ENCODE measurements around the gene SERPINA6. TPM values are rescaled to one million over a fixed set of nuclear protein-coding genes. Genes with fewer than 3 reads are reported as not detected.
"Not testable (repeated sequence)": the region's sequence is repeated elsewhere in the genome, so short reads cannot be mapped to it uniquely, and the experiment has no call there.

SERPINA6 gene, protein sequence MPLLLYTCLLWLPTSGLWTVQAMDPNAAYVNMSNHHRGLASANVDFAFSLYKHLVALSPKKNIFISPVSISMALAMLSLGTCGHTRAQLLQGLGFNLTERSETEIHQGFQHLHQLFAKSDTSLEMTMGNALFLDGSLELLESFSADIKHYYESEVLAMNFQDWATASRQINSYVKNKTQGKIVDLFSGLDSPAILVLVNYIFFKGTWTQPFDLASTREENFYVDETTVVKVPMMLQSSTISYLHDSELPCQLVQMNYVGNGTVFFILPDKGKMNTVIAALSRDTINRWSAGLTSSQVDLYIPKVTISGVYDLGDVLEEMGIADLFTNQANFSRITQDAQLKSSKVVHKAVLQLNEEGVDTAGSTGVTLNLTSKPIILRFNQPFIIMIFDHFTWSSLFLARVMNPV
- total RNA-seq (2022) (not detected in 2 replicates), Bru-seq, nascent RNA (not detected), BruChase-seq, experiment 1, labeled RNA remaining after a 6-hour chase (percentile 5 among the genes with signal in this experiment), BruChase-seq, experiment 2, labeled RNA remaining after a 2-hour chase (not detected)
- long read RNA-seq, result 0 reads

DNA sequence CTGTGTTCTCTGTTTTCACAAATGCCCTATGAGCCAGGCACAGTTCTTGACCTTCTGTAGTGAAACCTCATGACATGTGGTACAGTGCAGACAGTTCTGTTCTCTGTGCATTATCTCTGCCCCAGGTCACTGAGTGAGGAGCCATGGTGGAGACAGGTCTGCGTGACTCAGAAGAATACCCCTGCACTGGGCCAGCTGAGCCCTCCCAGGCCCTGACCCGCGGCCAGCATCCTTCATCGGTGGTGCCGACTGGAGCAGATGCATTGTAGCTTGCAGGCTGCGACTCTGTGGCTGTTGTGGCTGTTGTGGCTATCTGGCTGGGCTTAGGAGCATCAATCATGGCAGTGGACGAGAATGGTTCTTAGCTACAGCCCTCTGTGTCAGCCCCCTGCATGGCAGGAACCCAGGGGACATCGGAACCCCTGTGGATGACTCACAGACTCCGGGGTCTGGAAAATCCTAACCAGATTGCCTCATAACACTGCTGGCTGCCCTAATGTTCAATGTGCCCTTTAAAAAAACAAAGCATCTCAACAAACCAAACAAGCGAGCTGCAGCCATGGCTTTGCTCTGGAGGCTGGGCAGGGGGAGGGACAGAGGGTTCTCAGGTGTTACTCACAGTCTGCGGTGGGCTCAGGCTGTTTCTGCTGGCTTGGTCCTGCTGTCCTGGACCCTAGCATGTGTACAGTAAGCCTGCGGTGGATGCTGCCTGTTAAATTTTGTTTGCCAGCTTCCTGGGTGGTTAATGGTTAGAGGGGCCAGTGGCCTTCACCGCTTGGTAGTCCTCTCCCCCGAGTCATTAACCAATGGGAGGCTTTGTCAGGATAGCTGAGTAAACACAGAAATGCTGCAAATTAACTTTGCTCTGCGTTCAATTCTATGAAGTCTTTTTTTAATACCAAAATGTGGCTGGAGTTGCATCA is at the start of gene SERPINA6:
SERPINA6 (minus strand) TSS at position 689 of the 923 bp plus-strand sequence. CDS start 8,688 bp downstream, outside the sequence.
- Mint-ChIP-seq H3K27me3 (ENCODE audit: insufficient read depth, unreplicated experiment) (no peaks in the 10 kb centered on the region), H3K36me3 (ENCODE audit: insufficient read depth, unreplicated experiment) (no peaks in the 10 kb centered on the region), H3K9me3 (ENCODE audit: unreplicated experiment) (no peaks in the 10 kb centered on the region), H3K27ac (ENCODE audit: low read depth, unreplicated experiment) (no peak within 1 kb of the TSS), H3K4me1 (ENCODE audit: insufficient read depth, unreplicated experiment) (peaks cover 14% of the 10 kb centered on the region), H3K4me3 (ENCODE audit: unreplicated experiment) (no peak within 1 kb of the TSS)
- intact Hi-C loops (cut with micrococcal nuclease), result no loop called here
- no TSS peak for BruUV-seq (replicated peaks)
- DNase-seq (ENCODE audit: unreplicated experiment), result no peak
- TF ChIP-seq, protein P1, sequence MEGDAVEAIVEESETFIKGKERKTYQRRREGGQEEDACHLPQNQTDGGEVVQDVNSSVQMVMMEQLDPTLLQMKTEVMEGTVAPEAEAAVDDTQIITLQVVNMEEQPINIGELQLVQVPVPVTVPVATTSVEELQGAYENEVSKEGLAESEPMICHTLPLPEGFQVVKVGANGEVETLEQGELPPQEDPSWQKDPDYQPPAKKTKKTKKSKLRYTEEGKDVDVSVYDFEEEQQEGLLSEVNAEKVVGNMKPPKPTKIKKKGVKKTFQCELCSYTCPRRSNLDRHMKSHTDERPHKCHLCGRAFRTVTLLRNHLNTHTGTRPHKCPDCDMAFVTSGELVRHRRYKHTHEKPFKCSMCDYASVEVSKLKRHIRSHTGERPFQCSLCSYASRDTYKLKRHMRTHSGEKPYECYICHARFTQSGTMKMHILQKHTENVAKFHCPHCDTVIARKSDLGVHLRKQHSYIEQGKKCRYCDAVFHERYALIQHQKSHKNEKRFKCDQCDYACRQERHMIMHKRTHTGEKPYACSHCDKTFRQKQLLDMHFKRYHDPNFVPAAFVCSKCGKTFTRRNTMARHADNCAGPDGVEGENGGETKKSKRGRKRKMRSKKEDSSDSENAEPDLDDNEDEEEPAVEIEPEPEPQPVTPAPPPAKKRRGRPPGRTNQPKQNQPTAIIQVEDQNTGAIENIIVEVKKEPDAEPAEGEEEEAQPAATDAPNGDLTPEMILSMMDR (IDR thresholded peaks at IDR 0.05; ENCODE audit: unreplicated experiment), result no peak
- ChIA-PET CTCF (interaction anchor here (0.6 kb wide), 1 partner anchor 15 kb away, joined by 3 read pairs; no protein-coding TSS in a partner anchor), POLR2A (interaction anchor here (0.6 to 2.7 kb wide), 5 partner anchors 8 to 12 kb away, joined by 3 to 10 read pairs (median 3); no protein-coding TSS in a partner anchor)

DNA sequence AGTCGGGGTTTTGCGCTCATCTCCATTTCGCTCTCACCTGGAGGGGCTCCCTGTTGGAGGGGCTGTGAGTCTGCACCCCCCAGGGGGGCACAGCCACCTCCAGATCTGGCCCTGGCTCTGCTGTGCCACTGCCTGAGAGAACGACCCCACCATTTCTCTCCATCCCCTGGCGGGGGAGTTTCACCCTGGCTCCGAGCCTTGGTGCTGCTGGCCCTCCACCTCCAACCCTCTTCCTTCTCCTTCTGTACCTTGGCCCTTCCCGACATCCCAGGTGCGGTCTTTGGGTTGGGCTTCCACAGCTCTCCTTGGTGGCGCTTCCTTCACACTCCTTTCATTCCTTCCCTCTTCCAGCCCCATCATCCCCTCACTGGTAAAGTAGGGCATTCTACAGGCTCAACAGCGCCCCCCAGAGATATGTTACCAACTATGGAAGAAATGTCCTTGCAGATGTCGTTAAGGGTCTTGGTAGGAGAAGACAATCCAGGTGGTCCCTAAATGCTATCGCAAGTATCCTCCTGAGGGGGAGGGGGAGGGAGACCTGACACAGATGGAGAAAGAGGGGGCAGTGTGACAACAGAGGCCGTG is 49.0 kb upstream of the SERPINA6 start:
- TF ChIP-seq, protein P1 (IDR thresholded peaks at IDR 0.05; ENCODE audit: unreplicated experiment), result no peak
- Mint-ChIP-seq H3K9me3 (ENCODE audit: unreplicated experiment) (no peaks in the 10 kb centered on the region), H3K36me3 (ENCODE audit: insufficient read depth, unreplicated experiment) (no peaks in the 10 kb centered on the region), H3K27me3 (ENCODE audit: insufficient read depth, unreplicated experiment) (no peaks in the 10 kb centered on the region), H3K4me3 (ENCODE audit: unreplicated experiment) (no peak overlapping the region), H3K27ac (ENCODE audit: low read depth, unreplicated experiment) (no peak overlapping the region), H3K4me1 (ENCODE audit: insufficient read depth, unreplicated experiment) (peaks cover 20% of the 10 kb centered on the region)
- no TSS peak for BruUV-seq (replicated peaks)
- CTCF ChIA-PET, result interaction anchor here (0.6 to 1.4 kb wide), 5 partner anchors 18 to 117 kb away, joined by 3 to 4 read pairs (median 3); no protein-coding TSS in a partner anchor
- intact Hi-C loops (cut with micrococcal nuclease), result loop anchor here (2.0 kb wide), 1 partner anchor 29 kb away; no protein-coding TSS in a partner anchor
- DNase-seq (ENCODE audit: unreplicated experiment), result no peak
- POLR2A ChIA-PET, result interaction anchor here (1.3 kb wide), 1 partner anchor 30 kb away, joined by 4 read pairs; no protein-coding TSS in a partner anchor

DNA sequence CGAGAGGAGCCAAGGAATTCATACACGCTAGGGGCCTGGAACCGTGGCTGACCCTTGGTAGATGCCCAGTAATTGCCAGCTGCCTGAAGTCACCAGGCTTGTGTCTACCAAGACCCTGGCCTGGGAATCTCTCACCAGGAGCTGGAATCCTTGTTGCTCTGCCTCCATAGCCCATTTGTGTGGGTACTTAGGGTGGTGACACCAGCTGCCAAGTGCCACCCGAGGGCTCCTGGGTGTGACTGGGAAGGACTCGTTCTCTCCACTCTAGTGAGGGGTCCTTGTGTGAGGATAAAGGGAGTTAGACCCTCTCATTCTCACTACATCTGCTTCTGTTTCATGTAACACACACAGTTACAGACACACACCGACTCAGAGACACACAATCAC is 47.4 kb upstream of the SERPINA6 start:
- no peak for DNase-seq (ENCODE audit: unreplicated experiment)
- no TSS peak for BruUV-seq (replicated peaks)
- Mint-ChIP-seq H3K4me3 (ENCODE audit: unreplicated experiment) (no peak overlapping the region), H3K27ac (ENCODE audit: low read depth, unreplicated experiment) (peak overlapping the region; percentile 5), H3K9me3 (ENCODE audit: unreplicated experiment) (no peaks in the 10 kb centered on the region), H3K4me1 (ENCODE audit: insufficient read depth, unreplicated experiment) (peaks cover 20% of the 10 kb centered on the region), H3K36me3 (ENCODE audit: insufficient read depth, unreplicated experiment) (no peaks in the 10 kb centered on the region), H3K27me3 (ENCODE audit: insufficient read depth, unreplicated experiment) (no peaks in the 10 kb centered on the region)
- TF ChIP-seq, protein P1 (IDR thresholded peaks at IDR 0.05; ENCODE audit: unreplicated experiment), result no peak
- ChIA-PET CTCF (interaction anchor here (0.7 kb wide), 1 partner anchor 21 kb away, joined by 3 read pairs; no protein-coding TSS in a partner anchor), POLR2A (no interaction called here)
- intact Hi-C loops (cut with micrococcal nuclease), result no loop called here

DNA sequence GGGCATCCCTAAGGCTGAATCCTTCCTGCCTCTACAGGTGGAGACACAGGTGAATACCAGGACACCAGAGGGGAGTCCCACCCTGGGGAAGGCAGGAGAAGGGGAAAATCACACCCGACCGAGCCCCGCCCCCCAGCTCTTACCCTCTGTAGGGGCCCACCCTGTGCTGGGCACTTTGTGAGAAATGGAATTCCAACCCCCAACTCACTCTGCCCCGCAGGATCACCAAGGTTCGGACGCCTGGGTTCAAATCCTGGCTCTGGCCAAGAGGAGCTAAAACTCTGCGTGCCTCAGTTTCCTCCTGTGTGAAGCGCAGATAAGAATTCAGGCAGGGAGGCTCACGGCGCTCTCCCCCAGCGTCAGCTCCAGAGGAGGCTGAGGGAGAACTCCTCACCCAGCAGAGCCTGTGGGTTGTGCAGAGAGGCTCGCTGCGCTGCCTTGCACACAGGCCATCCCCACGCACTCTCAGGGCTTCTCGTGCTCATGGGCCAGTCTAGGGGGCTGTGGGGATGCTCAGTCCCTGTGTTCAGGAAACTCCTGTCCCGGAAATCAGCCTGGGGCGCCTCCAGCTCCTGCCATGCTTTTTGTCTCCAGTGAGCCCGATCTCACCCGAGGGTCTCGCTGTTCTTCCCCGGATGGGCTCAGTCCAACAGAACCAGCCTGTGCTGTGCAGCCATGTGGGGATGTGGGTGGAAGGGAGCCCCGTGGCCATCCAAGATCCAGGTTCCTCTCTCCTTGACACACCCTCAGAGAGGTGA is 46.8 kb upstream of the SERPINA6 start:
- H3K9me3 Mint-ChIP-seq (ENCODE audit: unreplicated experiment); H3K27me3 Mint-ChIP-seq (ENCODE audit: insufficient read depth, unreplicated experiment); BruUV-seq (replicated peaks); POLR2A ChIA-PET; H3K4me3 Mint-ChIP-seq (ENCODE audit: unreplicated experiment); H3K27ac Mint-ChIP-seq (ENCODE audit: low read depth, unreplicated experiment); DNase-seq (ENCODE audit: unreplicated experiment); intact Hi-C loops (cut with micrococcal nuclease); H3K36me3 Mint-ChIP-seq (ENCODE audit: insufficient read depth, unreplicated experiment): not testable (repeated sequence)
- CTCF ChIA-PET, result interaction anchor here (0.7 kb wide), 1 partner anchor 22 kb away, joined by 3 read pairs; no protein-coding TSS in a partner anchor
- peaks cover 18% of the 10 kb centered on the region for H3K4me1 Mint-ChIP-seq (ENCODE audit: insufficient read depth, unreplicated experiment)

Data from MCF 10A (cell line).